GM23248 (cell line): Measurements from ENCODE around the gene NBEAL1.

Experiments
- EZH2 ChIP-seq: fragments of 200-600 bp; sonication (generic); IDR thresholded peaks from 2 replicates; pipeline ENCODE4 v1.6.1; 2018; ENCODE audit warnings: antibody characterized with exemption, mild to moderate bottlenecking; ENCODE audit not compliant: insufficient read depth, poor library complexity, severe bottlenecking
- EZH2phosphoT487 ChIP-seq: fragments of 200-600 bp; sonication (generic); IDR thresholded peaks from 2 replicates; pipeline ENCODE4 v1.6.1; 2018; ENCODE audit warnings: antibody characterized with exemption, moderate library complexity, mild to moderate bottlenecking, low read depth; ENCODE audit not compliant: insufficient read depth

GRCh38 chr2:203164311-203164935 is 149.7 kb downstream of the NBEAL1 start:
- TF ChIP-seq EZH2 (no peak), EZH2phosphoT487 (no peak)
